GM21360 (cell line): ENCODE data around the gene TBC1D10B.
"Not testable (repeated sequence)": the region's sequence is repeated elsewhere in the genome, so short reads cannot be mapped to it uniquely, and the experiment has no call there.

ENCODE experiments used
- ATAC-seq: cut with Tn5 transposase; IDR thresholded peaks from one replicate; pipeline ENCODE4 v1.9.1; 2021; ENCODE audit warnings: mild to moderate bottlenecking, moderate library complexity; ENCODE audit not compliant: unreplicated experiment

TBC1D10B gene

GRCh38 chr16:30397776-30398660 lies 27.7 kb upstream of the TBC1D10B start:
- ATAC-seq = no peak

GRCh38 chr16:30397056-30397455 lies 26.8 kb upstream of the TBC1D10B start:
- ATAC-seq = no peak

GRCh38 chr16:30396627-30397026 lies 26.3 kb upstream of the TBC1D10B start:
- not testable (repeated sequence) for ATAC-seq

GRCh38 chr16:30395992-30396585 lies 25.8 kb upstream of the TBC1D10B start:
- no peak for ATAC-seq

- ATAC-seq = no peak
These were observed 25.1 kb upstream of the TBC1D10B start, which contains the start of gene ZNF48 for GRCh38 chr16:30395155-30395991. ZNF48 (plus strand) TSS chr16:30395420; CDS start chr16:30395795, 375 bp downstream.

GRCh38 chr16:30394592-30395154 lies 24.4 kb upstream of the TBC1D10B start:
- no peak for ATAC-seq

GRCh38 chr16:30383521-30383920 lies 13.2 kb upstream of the TBC1D10B start:
- no peak for ATAC-seq

GRCh38 chr16:30382111-30382881 lies 12.0 kb upstream of the TBC1D10B start, which contains the start of gene SEPTIN1:
SEPTIN1 (minus strand) TSS chr16:30382561; CDS start chr16:30382542, 19 bp downstream.
- no peak for ATAC-seq

GRCh38 chr16:30381291-30382041 lies 11.2 kb upstream of the TBC1D10B start:
- no peak for ATAC-seq

GRCh38 chr16:30380803-30381208 lies 10.5 kb upstream of the TBC1D10B start:
- ATAC-seq = no peak

GRCh38 chr16:30380072-30380802 lies 9.9 kb upstream of the TBC1D10B start:
- ATAC-seq = no peak

- no peak for ATAC-seq
These were observed 9.0 kb upstream of the TBC1D10B start for GRCh38 chr16:30379158-30379783.

- ATAC-seq = peak; percentile 77
These were observed 8.2 kb upstream of the TBC1D10B start for GRCh38 chr16:30378236-30379157.

- ATAC-seq = peak; percentile 24
These were observed 7.5 kb upstream of the TBC1D10B start for GRCh38 chr16:30377812-30378235.

GRCh38 chr16:30377050-30377811 lies 6.9 kb upstream of the TBC1D10B start:
- ATAC-seq = no peak

GRCh38 chr16:30376461-30376902 lies 6.2 kb upstream of the TBC1D10B start:
- ATAC-seq = no peak
